ENCODE measurements around the gene SEPHS1. TPM values are rescaled to one million over a fixed set of nuclear protein-coding genes. Genes with fewer than 3 reads are reported as not detected.
"Not testable (repeated sequence)": the region's sequence is repeated elsewhere in the genome, so short reads cannot be mapped to it uniquely, and the experiment has no call there.

The SEPHS1 gene
- total RNA-seq, 1 experiment from 2014 or later = 61.8 TPM

DNA sequence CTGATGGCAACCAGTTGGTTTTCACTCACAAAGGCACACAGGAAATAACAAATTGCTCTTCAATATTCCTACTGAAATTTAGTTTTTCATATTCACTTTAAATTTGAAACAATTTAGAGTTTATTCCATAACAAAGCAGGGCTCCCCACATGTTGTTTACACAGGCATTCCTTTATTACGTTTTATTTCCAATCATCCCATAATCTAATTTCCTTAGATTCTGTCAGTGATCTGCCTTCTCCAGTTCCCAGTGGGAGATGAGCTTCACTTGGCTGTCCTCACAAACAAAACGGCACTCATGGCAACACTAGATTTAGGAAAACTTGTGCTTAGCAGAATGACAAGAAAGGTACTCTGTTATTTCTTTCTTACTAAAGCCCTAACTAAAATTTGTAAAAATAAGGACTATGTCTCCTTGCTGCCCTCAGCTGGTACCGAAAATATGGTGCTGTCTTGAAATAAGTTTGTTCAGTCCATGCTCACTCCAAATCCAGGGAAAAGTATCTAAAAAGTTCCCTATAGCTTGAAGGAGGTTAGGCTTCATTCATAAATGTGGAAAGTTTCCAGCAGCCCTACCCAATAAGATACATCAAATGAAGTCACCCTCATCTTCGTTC, 71.2 kb downstream of the SEPHS1 start:
- Mint-ChIP-seq H3K27ac (ENCODE audit: unreplicated experiment) (no peak overlapping the region), H3K27me3 (ENCODE audit: unreplicated experiment) (no peaks in the 10 kb centered on the region), H3K9me3 (ENCODE audit: low read depth, unreplicated experiment) (no peaks in the 10 kb centered on the region), H3K4me3 (ENCODE audit: low read depth, unreplicated experiment) (no peak overlapping the region), H3K4me1 (ENCODE audit: low read depth, unreplicated experiment) (no peaks in the 10 kb centered on the region), H3K36me3 (ENCODE audit: insufficient read depth, unreplicated experiment) (no peaks in the 10 kb centered on the region)
- TF ChIP-seq CTCF (IDR thresholded peaks at IDR 0.05; ENCODE audit: unreplicated experiment) = no peak
- no peak for DNase-seq
- BruUV-seq (replicated peaks) = no TSS peak
- CTCF ChIA-PET = no interaction called here
- intact Hi-C loops (cut with micrococcal nuclease; ENCODE audit: unreplicated experiment) = loop anchor here (10.0 kb wide), 1 partner anchor 72 kb away; no protein-coding TSS in a partner anchor

DNA sequence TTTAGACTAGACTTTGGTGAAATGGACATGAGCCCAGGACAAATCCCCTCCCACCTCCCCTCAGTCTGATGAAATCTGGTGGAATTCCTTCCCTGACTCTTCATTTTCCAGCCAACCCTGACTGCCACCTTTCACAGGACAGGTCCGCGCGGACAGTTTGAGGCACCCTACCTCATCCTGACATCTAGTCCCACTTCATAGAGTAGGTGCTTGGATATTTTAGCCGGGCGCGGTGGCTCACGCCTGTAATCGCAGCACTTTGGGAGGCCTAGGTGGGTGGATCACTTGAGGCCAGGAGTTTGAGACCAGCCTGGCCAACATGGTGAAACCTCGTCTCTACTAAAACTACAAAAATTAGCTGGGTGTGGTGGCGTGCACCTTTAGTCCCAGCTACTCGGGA, 71.9 kb downstream of the SEPHS1 start:
- H3K9me3 Mint-ChIP-seq (ENCODE audit: low read depth, unreplicated experiment); DNase-seq; H3K27ac Mint-ChIP-seq (ENCODE audit: unreplicated experiment); H3K4me1 Mint-ChIP-seq (ENCODE audit: low read depth, unreplicated experiment); H3K4me3 Mint-ChIP-seq (ENCODE audit: low read depth, unreplicated experiment); H3K36me3 Mint-ChIP-seq (ENCODE audit: insufficient read depth, unreplicated experiment); H3K27me3 Mint-ChIP-seq (ENCODE audit: unreplicated experiment); BruUV-seq (replicated peaks): not testable (repeated sequence)
- intact Hi-C loops (cut with micrococcal nuclease; ENCODE audit: unreplicated experiment) = loop anchor here (10.0 kb wide), 1 partner anchor 71 kb away; no protein-coding TSS in a partner anchor
- CTCF ChIA-PET = interaction anchor here (0.6 kb wide), 1 partner anchor 160 kb away, joined by 5 read pairs; no protein-coding TSS in a partner anchor

GRCh38 chr10:13272164-13272571, 75.9 kb downstream of the SEPHS1 start:
- Mint-ChIP-seq H3K4me3 (ENCODE audit: low read depth, unreplicated experiment) (no peak overlapping the region), H3K9me3 (ENCODE audit: low read depth, unreplicated experiment) (no peaks in the 10 kb centered on the region), H3K27me3 (ENCODE audit: unreplicated experiment) (no peaks in the 10 kb centered on the region), H3K36me3 (ENCODE audit: insufficient read depth, unreplicated experiment) (no peaks in the 10 kb centered on the region), H3K27ac (ENCODE audit: unreplicated experiment) (no peak overlapping the region), H3K4me1 (ENCODE audit: low read depth, unreplicated experiment) (peaks cover 14% of the 10 kb centered on the region)
- no peak for DNase-seq
- TF ChIP-seq CTCF (IDR thresholded peaks at IDR 0.05; ENCODE audit: unreplicated experiment) = no peak
- BruUV-seq (replicated peaks) = no TSS peak
- CTCF ChIA-PET = no interaction called here
- intact Hi-C loops (cut with micrococcal nuclease; ENCODE audit: unreplicated experiment) = loop anchor here (10.0 kb wide), 1 partner anchor 67 kb away; no protein-coding TSS in a partner anchor

DNA sequence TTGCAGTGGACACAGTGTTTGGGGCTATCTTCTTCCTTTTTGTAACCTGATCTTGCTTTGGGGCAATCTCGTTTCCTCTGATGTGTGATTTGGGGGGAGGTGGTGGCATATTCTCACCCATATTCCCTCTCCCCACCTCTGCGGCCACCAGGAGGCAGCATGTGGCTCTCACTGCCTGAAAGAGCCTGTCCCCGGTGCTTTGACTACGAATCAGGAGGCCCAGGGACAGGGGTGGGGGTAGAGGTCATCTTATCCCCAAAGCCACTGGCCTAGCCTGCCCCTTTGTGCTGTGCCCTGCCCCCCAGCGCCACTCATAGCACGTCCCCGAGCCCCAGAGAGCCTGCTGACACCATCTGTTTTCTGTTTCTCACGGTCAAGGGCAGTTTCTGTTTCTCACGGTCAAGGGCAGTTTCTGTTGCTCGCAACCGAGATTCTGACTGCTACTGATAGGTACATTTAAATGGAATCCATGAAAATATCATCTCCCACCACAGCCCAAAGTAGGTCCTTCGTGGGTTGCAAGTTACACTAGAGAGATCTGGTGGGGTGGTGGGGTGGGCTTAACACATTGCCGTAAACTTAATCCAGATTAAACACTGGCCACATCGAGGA, 76.4 kb downstream of the SEPHS1 start:
- DNase-seq = peak; percentile 54
- H3K4me1 Mint-ChIP-seq (ENCODE audit: low read depth, unreplicated experiment) = peaks cover 14% of the 10 kb centered on the region
- no peaks in the 10 kb centered on the region for H3K9me3 Mint-ChIP-seq (ENCODE audit: low read depth, unreplicated experiment)
- no peak overlapping the region for H3K4me3 Mint-ChIP-seq (ENCODE audit: low read depth, unreplicated experiment)
- intact Hi-C loops (cut with micrococcal nuclease; ENCODE audit: unreplicated experiment) = loop anchor here (10.0 kb wide), 1 partner anchor 67 kb away; no protein-coding TSS in a partner anchor
- CTCF ChIA-PET = no interaction called here
- no TSS peak for BruUV-seq (replicated peaks)
- H3K27ac Mint-ChIP-seq (ENCODE audit: unreplicated experiment) = no peak overlapping the region
- TF ChIP-seq CTCF (IDR thresholded peaks at IDR 0.05; ENCODE audit: unreplicated experiment) = peak; percentile 54
- H3K27me3 Mint-ChIP-seq (ENCODE audit: unreplicated experiment) = no peaks in the 10 kb centered on the region
- H3K36me3 Mint-ChIP-seq (ENCODE audit: insufficient read depth, unreplicated experiment) = no peaks in the 10 kb centered on the region

Measured in Calu3 (cell line).